Measurements from ENCODE around the gene DOCK4. TPM values are rescaled to one million over a fixed set of nuclear protein-coding genes. Genes with fewer than 3 reads are reported as not detected.

The DOCK4 gene
- total and polyA plus RNA-seq, 10 of the 15 experiments (the other 5 are each of a cell fraction or from before 2014, with no cell fraction given): 0.03 to 0.73 (median 0.38) TPM

DNA sequence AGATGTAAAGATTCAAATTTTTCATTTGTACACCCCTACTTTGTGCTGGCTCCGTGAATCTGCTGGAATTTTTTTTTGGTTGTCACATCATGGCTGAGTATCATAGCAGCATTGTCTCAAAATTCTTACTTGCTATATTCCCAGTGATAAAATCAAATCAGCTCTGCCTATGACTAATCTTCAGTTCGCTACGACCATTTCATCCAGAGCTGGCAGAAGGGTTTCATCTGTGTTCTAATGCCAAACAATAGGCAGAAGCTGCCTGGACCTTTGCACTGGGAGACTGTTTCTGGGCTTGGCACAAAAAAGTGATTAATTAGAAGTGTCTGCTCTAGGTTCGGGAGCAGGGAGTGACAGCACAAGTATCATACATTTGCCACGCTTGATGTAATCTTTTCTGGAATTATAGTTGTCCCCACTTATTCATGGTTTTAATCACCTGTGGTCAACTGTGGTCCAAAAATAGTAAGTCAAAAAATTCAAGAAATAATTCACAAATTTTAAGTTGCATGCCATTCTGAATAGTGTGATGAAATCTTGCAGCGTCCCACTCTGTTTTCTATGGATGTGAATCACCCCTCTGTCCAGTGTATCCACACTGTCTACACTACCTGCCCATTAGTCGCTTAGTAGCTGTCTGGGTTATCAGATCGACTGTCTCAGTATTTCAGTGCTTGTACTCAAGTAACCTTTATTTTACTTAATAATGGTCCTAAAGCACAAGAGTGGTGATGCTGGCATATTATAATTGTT, 523.4 kb downstream of the DOCK4 start (continued):
- no peak for TF ChIP-seq ZNF687 (IDR thresholded peaks at IDR 0.05)
- TF ChIP-seq BACH1 (IDR thresholded peaks at IDR 0.05; ENCODE audit: borderline replicate concordance): no peak

DNA sequence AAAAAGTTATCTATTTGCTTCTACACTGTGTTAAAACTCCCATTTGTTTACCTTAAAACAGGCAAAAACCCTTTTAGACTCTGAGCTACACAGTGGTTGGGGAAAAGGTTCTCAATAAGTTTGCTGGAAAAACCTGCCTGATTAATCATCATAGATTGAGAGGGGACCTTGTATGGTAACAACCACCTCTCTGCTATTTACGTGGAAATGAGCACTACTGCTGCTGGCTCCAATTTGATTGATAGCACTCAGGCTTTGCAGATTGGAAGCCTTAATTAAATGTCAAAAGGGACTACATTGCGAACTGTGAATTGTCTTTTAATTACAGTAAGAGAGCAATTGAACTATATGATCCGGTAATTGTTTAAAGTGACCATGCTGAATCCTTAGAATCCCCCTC, 525.0 kb downstream of the DOCK4 start:
- in situ Hi-C loops (cut with MboI): no loop called here
- Histone ChIP-seq H3K4me3 (no peak overlapping the region), H3K79me2 (ENCODE audit: control insufficient read depth, insufficient read depth, low read length) (no peaks in the 10 kb centered on the region), H3K4me1 (ENCODE audit: control insufficient read depth, insufficient read depth, low read length) (no peaks in the 10 kb centered on the region), H3K36me3 (ENCODE audit: control insufficient read depth in 2 of 2, insufficient read depth in 2 of 2, low read length in 1 of 2) (no peaks in the 10 kb centered on the region), H3K27me3 (replicated peaks in 1 of 2; ENCODE audit: control insufficient read depth in 2 of 2, insufficient read depth in 2 of 2, low read length in 1 of 2) (no peaks in the 10 kb centered on the region; a peak in 2 of 4 replicates), H2AFZ (ENCODE audit: control insufficient read depth, low read depth, low read length) (no peak overlapping the region), H3K9me3 (replicated peaks; ENCODE audit: control insufficient read depth, insufficient read depth, low read length) (no peaks in the 10 kb centered on the region), H3K9ac (ENCODE audit: control insufficient read depth, insufficient read depth, low read length) (no peak overlapping the region), H3K4me2 (ENCODE audit: control insufficient read depth, insufficient read depth) (no peak overlapping the region), H3K27ac (ENCODE audit: control insufficient read depth, insufficient read depth) (no peak overlapping the region), H4K20me1 (ENCODE audit: control insufficient read depth, insufficient read depth) (no peaks in the 10 kb centered on the region)
- CTCF ChIA-PET: no interaction called here
- ATAC-seq (no peak), FAIRE-seq (no peak), DNase-seq (ENCODE audit: low read depth, low spot score) (no peak)
- POLR2A ChIA-PET: no interaction called here
- 66% methylated on average over 3 of the region's 3 CpGs for WGBS (ENCODE audit: insufficient coverage, insufficient replicate concordance, low lambda C conversion rate, missing lambda C conversion rate)
- SMC1A ChIA-PET (ENCODE audit: uncharacterized antibody, unreplicated experiment): no interaction called here
- intact Hi-C loops (cut with micrococcal nuclease; ENCODE audit: unreplicated experiment): no loop called here
- BruUV-seq (replicated peaks): no TSS peak
- RAD21 ChIA-PET (ENCODE audit: unreplicated experiment): no interaction called here
- no peak for TF ChIP-seq IKZF1 (conservative IDR thresholded peaks at IDR 0.05)
- no peak for TF ChIP-seq NFYA (IDR thresholded peaks at IDR 0.05; ENCODE audit: borderline replicate concordance, low read depth, low read length)
- no peak for TF ChIP-seq TCF3 (IDR thresholded peaks at IDR 0.05; ENCODE audit: borderline replicate concordance, insufficient read depth, low read depth, low read length)
- TF ChIP-seq PRDM15 (CRISPR knock-in tag; IDR thresholded peaks at IDR 0.05): no peak
- TF ChIP-seq, protein P1, sequence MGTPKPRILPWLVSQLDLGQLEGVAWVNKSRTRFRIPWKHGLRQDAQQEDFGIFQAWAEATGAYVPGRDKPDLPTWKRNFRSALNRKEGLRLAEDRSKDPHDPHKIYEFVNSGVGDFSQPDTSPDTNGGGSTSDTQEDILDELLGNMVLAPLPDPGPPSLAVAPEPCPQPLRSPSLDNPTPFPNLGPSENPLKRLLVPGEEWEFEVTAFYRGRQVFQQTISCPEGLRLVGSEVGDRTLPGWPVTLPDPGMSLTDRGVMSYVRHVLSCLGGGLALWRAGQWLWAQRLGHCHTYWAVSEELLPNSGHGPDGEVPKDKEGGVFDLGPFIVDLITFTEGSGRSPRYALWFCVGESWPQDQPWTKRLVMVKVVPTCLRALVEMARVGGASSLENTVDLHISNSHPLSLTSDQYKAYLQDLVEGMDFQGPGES (IDR thresholded peaks at IDR 0.05): no peak
- TF ChIP-seq DPF2 (IDR thresholded peaks at IDR 0.05): no peak
- no peak for TF ChIP-seq MYB (IDR thresholded peaks at IDR 0.05; ENCODE audit: borderline replicate concordance, low read depth, low read length)
- TF ChIP-seq STAT3 (IDR thresholded peaks at IDR 0.05; ENCODE audit: low read depth, low read length): no peak
- TF ChIP-seq FOXK2 (IDR thresholded peaks at IDR 0.05): no peak
- TF ChIP-seq NBN (IDR thresholded peaks at IDR 0.05): no peak
- TF ChIP-seq, protein P2, sequence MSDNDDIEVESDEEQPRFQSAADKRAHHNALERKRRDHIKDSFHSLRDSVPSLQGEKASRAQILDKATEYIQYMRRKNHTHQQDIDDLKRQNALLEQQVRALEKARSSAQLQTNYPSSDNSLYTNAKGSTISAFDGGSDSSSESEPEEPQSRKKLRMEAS (IDR thresholded peaks at IDR 0.05; ENCODE audit: low read depth, low read length): no peak
- no peak for TF ChIP-seq RBBP5 (conservative IDR thresholded peaks at IDR 0.05)
- TF ChIP-seq ZNF274 (IDR thresholded peaks at IDR 0.05; ENCODE audit: insufficient read depth, insufficient read length): no peak
